HG03095 (cell line): ENCODE measurements around the gene RC3H2.
"Not testable (repeated sequence)": the region's sequence is repeated elsewhere in the genome, so short reads cannot be mapped to it uniquely, and the experiment has no call there.

Experiments
- ATAC-seq: cut with Tn5 transposase; IDR thresholded peaks from one replicate; pipeline ENCODE4 v1.9.1; 2021; ENCODE audit warnings: moderate library complexity; ENCODE audit not compliant: unreplicated experiment

The RC3H2 gene

DNA sequence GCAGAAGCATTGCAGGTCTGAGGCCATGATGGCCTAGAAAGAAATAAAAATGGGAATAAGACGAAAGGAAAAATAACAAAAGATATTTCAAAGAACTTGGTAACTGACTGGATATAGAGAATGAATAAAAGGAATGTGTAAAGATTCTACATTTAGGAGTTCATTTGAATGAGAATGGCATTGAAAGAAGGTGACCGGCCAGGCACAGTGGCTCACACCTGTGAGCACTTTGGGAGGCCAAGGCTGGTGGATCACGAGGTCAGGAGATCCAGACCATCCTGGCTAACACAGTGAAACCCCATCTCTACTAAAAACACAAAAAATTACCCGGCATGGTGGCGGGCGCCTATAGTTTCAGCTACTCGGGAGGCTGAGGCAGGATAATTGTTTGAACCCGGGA, 17.6 kb upstream of the RC3H2 start:
- ATAC-seq = no peak

DNA sequence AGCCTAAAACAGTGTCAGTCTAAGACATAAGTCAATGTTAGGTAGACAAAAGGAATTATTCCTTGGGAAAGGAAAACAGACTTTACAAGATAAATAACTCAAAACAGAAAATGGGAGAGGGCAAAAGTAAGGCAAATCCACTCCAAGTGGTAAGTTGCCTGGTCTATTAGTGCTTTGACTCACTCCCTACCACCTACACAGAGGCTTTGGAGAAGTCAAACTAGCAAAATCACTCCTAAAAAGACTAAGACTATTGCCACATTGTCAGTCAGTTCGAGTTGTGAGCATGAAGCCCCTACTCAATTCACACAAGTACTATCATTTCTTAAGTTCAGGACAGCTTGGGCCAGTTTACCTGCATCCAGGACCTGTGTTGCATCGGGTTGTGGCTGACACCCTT, 13.2 kb upstream of the RC3H2 start:
- no peak for ATAC-seq

DNA sequence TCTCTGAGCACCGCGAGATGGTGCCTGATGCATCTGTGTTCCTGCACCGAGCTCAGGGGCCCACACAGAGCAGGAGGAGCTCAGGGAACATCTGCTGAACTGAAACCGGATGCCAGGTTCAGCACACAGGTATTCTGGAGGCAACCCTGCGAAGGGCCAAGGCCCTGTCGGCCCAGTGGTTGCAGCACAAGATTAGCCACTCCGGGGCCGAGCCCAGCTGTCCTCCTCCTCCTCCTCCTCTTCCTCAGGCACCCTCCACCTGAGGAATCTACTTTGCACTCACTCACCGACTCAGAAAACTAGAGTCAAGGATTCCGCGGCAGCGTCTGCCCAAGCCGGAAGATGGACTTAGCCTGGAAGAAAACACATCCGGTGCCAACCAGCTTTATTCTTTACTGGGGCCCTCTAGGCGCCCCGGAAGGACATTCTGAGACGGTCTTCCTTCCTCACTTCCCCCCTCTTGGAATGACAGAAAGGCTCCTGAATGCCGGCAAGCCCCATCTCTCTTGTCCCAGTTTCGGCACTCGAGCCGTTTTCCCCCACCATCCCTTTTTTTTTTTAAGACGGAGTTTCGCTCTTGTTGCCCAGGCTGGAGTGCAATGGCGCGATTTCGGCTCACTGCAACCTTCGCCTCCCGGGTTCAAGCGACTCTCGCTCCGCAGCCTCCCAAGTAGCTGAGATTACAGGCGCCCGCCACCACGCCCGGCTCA, 8.0 kb upstream of the RC3H2 start, which contains the start of gene ZBTB6:
ZBTB6 (minus strand) TSS at position 360 of the 710 bp plus-strand sequence. CDS start 1,251 bp downstream, outside the sequence.
- peak; percentile 98 for ATAC-seq

DNA sequence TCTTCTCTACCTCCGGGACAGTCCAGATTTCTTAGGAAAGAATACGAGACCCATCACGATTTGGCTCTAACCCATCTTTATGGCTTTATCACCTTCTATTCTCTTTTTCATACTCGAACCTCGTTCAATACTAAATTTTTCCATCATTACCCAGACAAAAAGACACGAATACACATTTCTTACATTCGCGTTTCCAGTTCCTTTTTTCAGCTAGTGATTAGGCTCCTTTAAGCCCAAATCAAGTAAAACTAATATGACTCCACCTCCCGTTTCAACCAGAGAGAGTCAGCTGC, 7.5 kb upstream of the RC3H2 start:
- no peak for ATAC-seq

DNA sequence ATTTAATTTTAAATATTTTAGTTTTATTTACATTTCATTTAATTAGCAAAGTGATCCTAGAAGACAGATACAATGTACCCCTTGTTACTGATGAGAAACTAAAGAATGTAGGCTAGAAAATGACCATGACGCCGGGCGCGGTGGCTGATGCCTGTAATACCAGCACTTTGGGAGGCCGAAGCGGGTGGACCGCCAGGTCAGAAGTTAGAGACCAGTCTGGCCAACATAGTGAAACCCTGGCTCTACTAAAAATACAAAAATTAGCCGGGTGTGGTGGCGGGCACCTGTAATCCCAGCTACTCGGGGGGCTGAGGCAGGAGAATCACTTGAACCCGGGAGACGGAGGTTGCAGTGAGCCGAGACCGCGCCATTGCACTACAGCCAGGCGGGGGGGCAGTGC, 963 bp upstream of the RC3H2 start:
- not testable (repeated sequence) for ATAC-seq

DNA sequence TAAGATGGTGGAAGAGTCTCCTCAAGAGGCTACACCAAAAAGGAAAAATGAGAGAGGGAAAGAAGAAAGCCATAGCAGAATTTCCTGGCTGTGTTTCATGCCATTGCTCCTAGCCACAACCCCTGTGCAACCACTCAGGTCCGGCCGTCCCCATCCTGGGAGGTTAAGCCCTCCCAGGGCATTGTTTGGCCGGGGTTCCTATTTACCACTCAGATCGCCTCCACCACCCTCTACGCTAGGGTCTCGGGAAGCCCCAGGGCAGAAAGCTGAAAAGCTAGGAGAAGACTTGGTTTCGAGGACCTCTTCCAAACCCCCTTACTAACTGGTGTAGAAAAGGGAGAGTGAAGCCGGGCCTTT, 715 bp downstream of the RC3H2 start:
- peak; percentile 27 for ATAC-seq

DNA sequence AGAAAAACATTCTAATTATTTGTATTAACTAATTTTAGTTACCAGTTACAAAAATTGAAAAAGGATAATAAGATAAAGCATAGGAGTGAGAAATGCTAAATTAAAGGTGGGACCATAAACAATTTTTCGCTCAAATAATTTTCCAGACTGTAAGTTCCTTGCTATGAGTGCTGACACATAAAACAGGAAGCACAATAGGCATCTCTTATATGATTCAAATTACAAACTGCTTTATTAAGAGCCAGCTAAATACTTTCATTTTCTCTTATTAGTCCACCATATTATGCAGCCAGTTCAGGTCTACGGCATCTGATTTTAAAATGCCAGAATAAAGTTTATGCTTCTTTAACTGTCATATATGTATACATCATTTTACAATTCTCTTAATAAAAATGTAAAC, 4.4 kb downstream of the RC3H2 start:
- no peak for ATAC-seq

DNA sequence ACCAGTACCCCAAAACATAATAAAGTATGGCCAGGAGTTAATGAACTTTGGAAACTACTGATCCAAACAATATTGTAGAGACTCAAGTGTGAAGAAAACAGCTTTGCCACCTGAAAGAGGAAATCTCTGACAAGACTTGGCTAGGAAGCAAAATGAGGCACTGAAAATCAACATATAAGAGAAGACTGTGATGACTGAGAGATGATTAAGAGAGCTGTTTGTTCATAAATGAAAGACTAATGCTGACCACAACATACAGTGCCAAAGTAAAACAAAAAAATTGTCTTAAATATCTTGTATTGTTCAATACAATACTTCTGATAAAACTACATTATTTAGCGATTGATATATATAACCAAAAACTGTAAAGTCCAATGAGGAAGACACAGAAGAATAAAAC, 7.2 kb downstream of the RC3H2 start:
- no peak for ATAC-seq

DNA sequence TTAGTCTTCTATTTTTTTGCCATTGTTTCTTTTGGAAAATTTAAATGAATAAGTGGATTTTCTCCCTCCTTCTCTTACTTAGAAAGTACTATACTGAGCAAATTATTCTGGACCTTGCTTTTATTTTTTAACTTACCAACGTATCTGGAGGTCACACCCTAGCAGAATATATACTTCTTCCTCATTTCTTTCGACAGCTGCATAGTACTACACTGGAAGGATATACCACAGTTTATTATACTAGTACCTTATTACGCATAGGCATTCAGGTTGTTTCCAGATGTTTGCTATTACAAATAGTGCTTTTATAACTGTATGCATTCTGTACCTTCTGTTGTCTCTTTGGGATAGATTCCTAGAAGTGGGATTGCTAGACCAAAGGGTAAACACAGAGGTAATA, 16.7 kb downstream of the RC3H2 start:
- no peak for ATAC-seq

DNA sequence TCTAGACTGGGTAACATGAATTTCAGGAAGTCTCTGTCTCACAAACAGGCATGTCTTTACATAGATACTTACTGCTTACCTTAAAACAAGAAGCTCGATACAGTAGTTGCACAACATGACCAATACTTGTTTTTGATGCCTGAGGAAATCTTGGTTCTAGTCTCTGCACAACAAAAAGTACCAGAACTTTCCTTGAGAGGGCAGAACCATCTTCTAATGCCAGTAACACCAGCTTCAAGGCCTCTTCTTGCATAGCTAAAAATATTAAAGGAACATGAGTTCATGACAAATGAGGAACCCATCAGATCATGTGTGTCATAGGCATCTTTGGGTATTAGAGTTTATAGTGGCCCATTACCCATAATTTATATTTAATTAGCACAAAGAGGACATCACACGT, 22.0 kb downstream of the RC3H2 start:
- no peak for ATAC-seq

DNA sequence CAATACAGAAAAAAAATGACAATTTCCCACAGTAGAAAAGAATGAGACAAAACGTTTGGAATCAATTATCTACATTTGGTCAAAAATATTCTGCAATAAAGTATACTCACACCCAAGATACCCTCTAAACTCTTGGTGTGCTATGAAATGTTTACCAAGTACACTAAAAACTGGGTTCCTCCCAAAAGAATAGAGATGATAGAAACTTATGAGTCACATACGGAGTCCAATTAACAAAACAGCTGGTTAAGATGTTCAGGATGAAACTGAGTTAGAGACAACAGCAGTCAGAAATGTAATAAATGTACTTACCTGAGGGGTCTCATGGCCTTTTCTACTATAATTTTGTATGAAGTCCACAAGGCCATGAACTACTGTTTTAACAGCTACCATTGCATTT, 25.7 kb downstream of the RC3H2 start:
- no peak for ATAC-seq

DNA sequence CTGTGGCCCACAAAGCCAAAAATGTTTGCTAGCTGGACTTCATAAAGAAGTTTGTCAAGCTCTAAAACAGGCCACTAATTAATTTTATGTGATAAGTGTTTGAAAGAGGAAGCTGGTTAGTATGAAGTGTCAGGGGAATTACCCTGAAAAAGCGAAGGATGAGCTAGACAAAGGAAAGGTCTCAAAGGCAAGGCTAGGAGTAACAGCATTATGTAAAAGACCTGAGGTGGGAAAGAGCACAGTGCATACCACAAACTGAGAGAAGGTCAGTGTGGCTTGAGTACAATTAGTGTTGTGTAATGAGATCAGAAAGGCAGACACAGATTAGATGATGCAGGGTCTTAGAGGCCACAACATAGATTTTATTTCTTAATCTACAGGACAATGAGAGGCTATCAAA, 29.6 kb downstream of the RC3H2 start:
- ATAC-seq = no peak

DNA sequence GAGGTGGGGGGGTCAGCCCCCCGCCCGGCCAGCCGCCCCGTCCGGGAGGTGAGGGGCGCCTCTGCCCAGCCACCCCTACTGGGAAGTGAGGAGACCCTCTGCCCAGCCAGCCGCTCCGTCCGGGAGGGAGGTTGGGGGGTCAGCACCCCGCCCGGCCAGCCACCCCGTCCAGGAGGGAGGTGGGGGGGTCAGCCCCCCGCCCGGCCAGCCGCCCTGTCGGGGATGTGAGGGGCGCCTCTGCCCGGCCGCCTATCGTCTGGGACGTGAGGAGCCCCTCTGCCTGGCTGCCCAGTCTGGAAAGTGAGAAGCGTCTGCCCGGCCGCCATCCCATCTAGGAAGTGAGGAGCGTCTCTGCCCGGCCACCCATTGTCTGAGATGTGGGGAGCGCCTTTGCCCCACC, 37.9 kb downstream of the RC3H2 start:
- ATAC-seq = not testable (repeated sequence)

DNA sequence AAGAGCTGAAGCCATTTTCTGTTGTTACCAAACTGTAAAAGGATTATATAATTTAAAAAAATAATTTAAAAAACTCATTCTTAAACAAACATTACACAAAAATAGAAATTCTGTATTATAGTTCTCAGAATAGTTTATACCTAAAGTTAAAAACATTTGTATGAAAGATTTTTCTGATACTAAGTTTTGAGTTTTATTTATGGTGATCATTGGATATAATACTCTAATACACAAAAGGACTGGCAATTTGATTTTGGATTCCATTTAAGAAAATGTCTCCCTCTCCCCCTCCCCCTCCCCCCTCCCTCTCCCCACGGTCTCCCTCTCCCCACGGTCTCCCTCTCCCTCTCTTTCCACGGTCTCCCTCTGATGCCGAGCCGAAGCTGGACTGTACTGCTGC, 39.1 kb downstream of the RC3H2 start:
- no peak for ATAC-seq

DNA sequence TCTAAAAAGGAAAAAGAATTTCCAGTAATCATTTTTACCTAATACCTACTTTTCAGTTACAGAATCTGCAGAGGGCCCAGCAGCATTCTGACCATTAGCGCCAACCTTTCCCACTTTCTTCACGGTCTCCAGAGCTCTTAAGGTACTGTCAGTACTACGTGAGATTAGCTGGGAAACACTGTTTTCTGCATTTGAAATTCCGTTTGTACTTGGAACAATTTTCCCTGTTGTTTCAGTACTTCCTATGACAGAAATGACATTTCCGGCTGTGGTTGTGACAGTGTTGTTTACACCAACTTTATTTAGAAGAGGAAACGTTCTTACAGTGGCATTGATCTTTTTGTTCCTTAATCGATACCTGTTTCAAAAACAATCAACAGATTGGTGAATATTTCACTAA, 39.9 kb downstream of the RC3H2 start:
- ATAC-seq = no peak

DNA sequence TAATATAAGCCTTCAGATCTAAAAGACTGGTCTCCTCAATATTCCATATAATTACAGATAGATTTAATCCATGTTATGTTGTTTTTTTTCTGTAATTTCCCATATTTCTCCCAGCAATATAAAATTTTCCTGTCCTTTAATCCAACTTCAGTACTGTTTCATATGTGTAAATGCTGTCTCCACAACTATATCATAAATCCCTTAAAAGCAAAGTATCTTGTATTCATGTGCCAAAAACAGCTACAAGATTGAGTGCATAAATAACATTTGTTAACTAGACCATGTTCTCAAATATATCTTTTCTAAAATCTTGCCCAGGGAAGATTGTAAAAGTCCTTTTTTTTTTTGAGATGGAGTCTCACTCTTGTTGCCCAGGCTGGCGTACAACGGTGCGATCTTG, 41.8 kb downstream of the RC3H2 start:
- ATAC-seq = no peak

DNA sequence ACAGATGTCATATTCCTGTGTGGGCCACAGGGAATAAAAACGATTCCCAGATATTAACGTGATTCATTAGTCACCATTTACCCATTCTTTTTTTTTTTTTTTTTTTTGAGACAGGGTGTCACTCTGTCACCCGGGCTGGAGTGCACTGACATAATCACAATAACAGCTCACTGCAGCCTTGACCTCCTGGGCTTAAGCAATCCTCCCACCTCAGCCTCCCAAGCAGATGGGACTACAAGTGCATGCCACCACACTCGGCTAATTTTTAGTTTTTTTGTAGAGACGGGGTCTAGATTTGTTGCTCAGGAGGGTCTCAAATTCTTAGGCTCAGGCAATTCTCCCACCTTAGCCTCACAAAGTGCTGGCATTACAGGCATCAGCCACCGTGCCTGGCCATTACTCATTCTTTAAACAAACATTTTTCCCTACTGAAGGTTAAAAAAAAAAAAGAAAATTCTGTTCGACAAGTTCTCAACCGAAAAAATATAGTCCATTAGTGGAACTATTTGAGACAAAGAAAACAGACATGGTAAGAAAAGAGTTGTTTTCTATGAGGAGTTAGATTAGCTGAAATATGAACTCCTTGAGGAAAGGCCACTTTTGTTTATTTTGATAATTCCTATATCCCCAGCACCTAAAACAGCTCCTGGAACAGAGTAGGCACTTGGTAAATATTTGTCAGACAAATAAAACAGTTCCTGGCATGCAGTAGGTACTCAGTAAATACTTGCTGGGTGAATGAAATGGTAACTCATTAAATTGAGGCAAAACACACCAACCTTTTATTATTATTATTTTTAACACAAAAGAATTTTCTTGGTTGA, 44.6 kb downstream of the RC3H2 start:
- no peak for ATAC-seq

DNA sequence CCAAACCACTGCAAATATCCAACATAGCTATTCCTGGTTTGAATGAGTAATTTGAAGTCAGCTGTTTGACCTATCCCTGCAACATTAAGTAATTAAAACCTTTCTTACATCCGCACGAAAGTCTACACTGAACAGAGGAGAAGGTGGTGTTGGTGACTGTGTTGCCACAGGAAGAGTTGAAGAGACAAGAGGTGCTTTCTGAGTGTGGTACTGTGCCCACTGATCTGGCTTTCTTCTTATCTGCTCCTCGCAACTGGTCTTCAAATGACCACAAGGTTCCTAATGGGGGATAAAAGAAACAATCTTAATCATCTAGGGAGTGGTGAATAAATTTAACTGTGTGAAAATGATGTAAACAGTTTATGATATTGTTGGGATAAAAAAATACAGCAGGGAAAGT, 47.3 kb downstream of the RC3H2 start:
- ATAC-seq = no peak

DNA sequence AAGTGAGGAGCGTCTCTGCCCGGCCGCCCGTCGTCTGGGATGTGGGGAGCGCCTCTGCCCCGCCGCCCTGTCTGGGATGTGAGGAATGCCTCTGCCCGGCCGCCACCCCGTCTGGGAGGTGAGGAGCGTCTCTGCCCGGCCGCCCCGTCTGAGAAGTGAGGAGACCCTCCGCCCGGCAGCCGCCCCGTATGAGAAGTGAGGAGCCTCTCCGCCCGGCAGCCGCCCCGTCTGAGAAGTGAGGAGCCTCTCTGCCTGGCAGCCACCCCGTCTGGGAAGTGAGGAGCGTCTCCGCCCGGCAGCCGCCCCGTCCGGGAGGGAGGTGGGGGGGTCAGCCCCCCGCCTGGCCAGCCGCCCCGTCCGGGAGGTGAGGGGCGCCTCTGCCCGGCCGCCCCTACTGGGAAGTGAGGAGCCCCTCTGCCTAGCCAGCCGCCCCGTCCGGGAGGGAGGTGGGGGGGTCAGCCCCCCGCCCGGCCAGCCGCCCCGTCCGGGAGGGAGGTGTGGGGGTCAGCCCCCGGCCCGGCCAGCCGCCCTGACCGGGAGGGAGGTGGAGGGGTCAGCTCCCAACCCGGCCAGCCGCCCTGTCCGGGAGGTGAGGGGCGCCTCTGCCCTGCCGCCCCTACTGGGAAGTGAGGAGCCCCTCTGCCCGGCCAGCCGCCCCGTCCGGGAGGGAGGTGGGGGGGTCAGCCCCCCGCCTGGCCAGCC, 52.9 kb downstream of the RC3H2 start:
- not testable (repeated sequence) for ATAC-seq

DNA sequence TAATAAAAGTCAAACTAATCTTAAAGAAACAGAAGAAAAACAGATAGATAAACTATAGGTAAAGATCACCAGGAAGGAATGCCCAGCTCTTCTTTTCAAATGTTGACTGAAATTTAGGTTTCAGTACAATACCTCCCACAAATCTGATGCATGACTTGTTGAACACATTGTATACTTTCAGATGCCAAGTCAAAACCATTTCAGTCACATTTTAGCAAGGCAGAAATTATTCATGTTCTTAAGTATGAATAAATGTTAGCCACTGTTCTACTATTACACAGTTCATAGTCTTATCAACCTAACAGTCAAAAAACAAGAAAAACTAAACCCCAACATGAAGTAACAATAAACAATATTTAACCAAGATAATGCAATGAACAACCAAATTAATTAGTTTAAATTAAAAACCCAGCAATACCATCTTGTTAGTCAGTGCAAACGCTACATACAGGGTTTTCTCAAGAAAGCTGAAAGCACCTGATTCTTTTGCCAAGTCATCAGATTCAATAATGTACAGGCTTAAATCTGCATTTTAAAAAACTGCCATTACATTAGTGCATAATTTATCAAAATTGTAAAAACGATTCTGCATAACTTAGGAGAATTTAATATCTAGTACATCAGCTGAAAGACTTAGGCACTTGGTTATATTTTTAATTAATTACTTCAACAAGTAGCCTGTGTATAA, 56.8 kb downstream of the RC3H2 start:
- no peak for ATAC-seq

DNA sequence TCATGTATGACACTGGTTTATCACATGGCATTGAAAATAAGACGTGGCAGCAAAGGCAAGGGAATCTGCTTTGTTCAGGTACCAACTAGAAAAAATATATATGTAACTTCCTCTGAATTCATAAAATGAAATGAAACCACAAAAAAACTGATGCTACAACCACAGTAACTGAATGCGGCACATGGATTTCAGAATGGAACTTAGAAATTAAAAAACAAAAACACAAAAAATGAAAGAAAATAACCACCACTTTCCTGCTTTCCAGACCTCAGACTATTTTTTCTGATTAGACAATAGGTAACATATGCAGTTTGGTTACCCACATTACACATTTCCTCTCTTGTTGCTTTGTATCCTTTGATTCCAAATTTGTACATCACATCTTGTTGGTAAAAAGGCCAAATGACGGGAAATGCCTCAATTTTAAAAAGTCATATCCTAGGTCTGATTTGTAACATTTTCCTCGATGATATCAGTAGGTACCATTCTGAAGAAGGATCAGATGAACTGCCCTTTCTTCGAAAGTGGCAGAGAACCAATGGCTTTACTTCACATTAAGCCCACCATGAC, 58.7 kb downstream of the RC3H2 start:
- no peak for ATAC-seq
